ENCODE results near the gene CD28.
A peak's percentile ranks its signal among the peaks of the same experiment; 100 is the strongest.

Gene CD28

DNA sequence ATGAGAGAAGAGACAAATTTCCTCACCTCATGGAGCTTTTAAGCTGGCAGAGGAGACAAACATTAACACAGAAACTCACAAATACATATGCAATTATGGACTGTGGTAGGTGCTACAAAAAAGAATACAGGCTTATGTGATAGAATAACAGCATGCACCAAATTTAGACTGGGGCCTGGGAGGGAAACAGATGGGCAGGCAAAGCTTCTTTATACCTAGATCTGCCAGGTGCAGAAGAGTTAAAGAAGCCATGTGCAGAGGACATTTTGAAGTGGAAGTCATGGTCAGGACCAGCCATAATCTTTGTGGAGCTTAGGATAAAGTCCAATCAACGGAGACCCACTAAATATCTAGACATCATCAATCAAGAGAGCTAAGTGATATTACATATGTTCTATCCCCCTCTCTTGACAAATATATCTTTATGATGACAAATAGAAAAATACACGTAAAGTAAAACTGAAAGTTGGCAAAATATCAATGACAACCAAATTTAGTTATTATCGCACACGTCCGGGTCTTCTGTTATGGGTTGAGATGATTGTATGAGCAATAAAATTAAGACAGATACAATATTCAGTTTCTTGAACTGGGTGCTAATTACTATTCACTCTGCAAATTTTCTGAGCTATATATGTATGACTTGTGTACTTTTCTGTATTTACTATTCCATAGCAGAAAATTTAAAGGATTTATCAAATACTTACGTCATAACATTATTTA, 44.1 kb downstream of the CD28 start:
- no peak overlapping the region for H3K27ac ChIP-seq (ENCODE audit: low read depth, low read length)
- no peaks in the 10 kb centered on the region for H3K79me1 ChIP-seq (ENCODE audit: low read length)
- H3K27me3 ChIP-seq (ENCODE audit: insufficient read depth, low read length) = no peaks in the 10 kb centered on the region
- no peak overlapping the region for H2BK12ac ChIP-seq (ENCODE audit: low read length)
- H2BK120ac ChIP-seq (ENCODE audit: insufficient read depth, low read length, poor library complexity) = no peak overlapping the region
- DNase-seq = no peak
- no peak overlapping the region for H3K14ac ChIP-seq (ENCODE audit: low read length)
- WGBS (ENCODE audit: extremely low coverage, insufficient coverage, insufficient read length) = no CpG with 5 or more reads among the region's 6 CpGs
- no peak overlapping the region for H3K4ac ChIP-seq (ENCODE audit: low read depth, low read length)
- H3K18ac ChIP-seq (ENCODE audit: low read length) = no peak overlapping the region
- no peak overlapping the region for H3K4me3 ChIP-seq (ENCODE audit: low read depth, low read length)
- H3K79me2 ChIP-seq (ENCODE audit: control insufficient read depth, insufficient read depth, low read length, poor library complexity) = no peaks in the 10 kb centered on the region
- H3K9ac ChIP-seq (ENCODE audit: low read length) = no peak overlapping the region
- H3K36me3 ChIP-seq (ENCODE audit: control insufficient read depth in 1 of 2, insufficient read depth in 2 of 2, low read length in 2 of 2) = peaks cover 0 to 2% of the 10 kb centered on the region in 2 experiments
- H3K9me3 ChIP-seq (ENCODE audit: insufficient read depth, low read depth, low read length) = no peaks in the 10 kb centered on the region
- H4K91ac ChIP-seq (ENCODE audit: low read depth, low read length) = no peak overlapping the region
- H3K4me2 ChIP-seq (ENCODE audit: low read length) = no peak overlapping the region
- H3K23ac ChIP-seq (ENCODE audit: low read length) = no peak overlapping the region
- H2AK5ac ChIP-seq (ENCODE audit: low read length) = no peak overlapping the region
- H4K8ac ChIP-seq (ENCODE audit: low read depth, low read length) = no peak overlapping the region
- H2BK5ac ChIP-seq (ENCODE audit: low read depth, low read length, poor library complexity) = no peak overlapping the region
- no peaks in the 10 kb centered on the region for H3K4me1 ChIP-seq (ENCODE audit: control insufficient read depth in 1 of 2, insufficient read depth in 2 of 2, low read length in 2 of 2)
- no peak overlapping the region for H2AFZ ChIP-seq (ENCODE audit: insufficient read depth, low read length, poor library complexity)
- no peak overlapping the region for H4K12ac ChIP-seq (ENCODE audit: low read depth, low read length)

GRCh38 chr2:203751685-203752271, 45.3 kb downstream of the CD28 start:
- Histone ChIP-seq H2AK5ac (ENCODE audit: low read length) (no peak overlapping the region), H3K79me2 (ENCODE audit: control insufficient read depth, insufficient read depth, low read length, poor library complexity) (no peaks in the 10 kb centered on the region), H2BK5ac (ENCODE audit: low read depth, low read length, poor library complexity) (no peak overlapping the region), H3K36me3 (ENCODE audit: control insufficient read depth in 1 of 2, insufficient read depth in 2 of 2, low read length in 2 of 2) (peaks cover 0 to 2% of the 10 kb centered on the region in 2 experiments), H2AFZ (ENCODE audit: insufficient read depth, low read length, poor library complexity) (no peak overlapping the region), H3K4me2 (ENCODE audit: low read length) (no peak overlapping the region), H3K9ac (ENCODE audit: low read length) (no peak overlapping the region), H3K79me1 (ENCODE audit: low read length) (no peaks in the 10 kb centered on the region), H3K27ac (ENCODE audit: low read depth, low read length) (no peak overlapping the region), H4K91ac (ENCODE audit: low read depth, low read length) (no peak overlapping the region), H3K4me1 (ENCODE audit: control insufficient read depth in 1 of 2, insufficient read depth in 2 of 2, low read length in 2 of 2) (no peaks in the 10 kb centered on the region), H3K18ac (ENCODE audit: low read length) (no peak overlapping the region), H3K27me3 (ENCODE audit: insufficient read depth, low read length) (no peaks in the 10 kb centered on the region), H3K23ac (ENCODE audit: low read length) (no peak overlapping the region), H2BK12ac (ENCODE audit: low read length) (no peak overlapping the region), H4K8ac (ENCODE audit: low read depth, low read length) (no peak overlapping the region), H3K9me3 (ENCODE audit: insufficient read depth, low read depth, low read length) (no peaks in the 10 kb centered on the region), H3K4ac (ENCODE audit: low read depth, low read length) (no peak overlapping the region), H2BK120ac (ENCODE audit: insufficient read depth, low read length, poor library complexity) (no peak overlapping the region), H3K14ac (ENCODE audit: low read length) (no peak overlapping the region), H3K4me3 (ENCODE audit: low read depth, low read length) (no peak overlapping the region), H4K12ac (ENCODE audit: low read depth, low read length) (no peak overlapping the region)
- no CpG with 5 or more reads among the region's 2 CpGs for WGBS (ENCODE audit: extremely low coverage, insufficient coverage, insufficient read length)
- DNase-seq = no peak

DNA sequence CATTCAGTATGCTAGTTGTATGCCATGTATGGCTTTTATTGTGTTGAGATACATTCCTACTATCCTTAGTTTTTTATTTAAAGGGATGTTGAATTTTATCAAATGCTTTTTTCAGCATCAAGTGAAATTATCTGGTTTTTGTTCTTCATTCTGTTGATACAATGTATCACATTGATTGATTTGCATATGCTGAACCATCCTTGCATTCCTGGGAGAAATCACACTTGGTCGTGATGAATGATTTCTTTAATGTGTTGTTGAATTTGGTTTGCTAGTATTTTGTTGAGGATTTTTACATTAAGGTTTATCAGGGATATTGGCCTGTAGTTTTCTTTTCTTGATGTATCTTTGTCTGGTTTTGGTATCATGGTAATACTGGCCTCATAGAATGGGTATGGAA, 49.7 kb downstream of the CD28 start:
- no peak overlapping the region for H4K91ac ChIP-seq (ENCODE audit: low read depth, low read length)
- peaks cover 3 to 11% of the 10 kb centered on the region in 2 experiments for H3K4me1 ChIP-seq (ENCODE audit: control insufficient read depth in 1 of 2, insufficient read depth in 2 of 2, low read length in 2 of 2)
- no peak overlapping the region for H3K4me3 ChIP-seq (ENCODE audit: low read depth, low read length)
- no peak overlapping the region for H3K14ac ChIP-seq (ENCODE audit: low read length)
- H2BK5ac ChIP-seq (ENCODE audit: low read depth, low read length, poor library complexity) = no peak overlapping the region
- WGBS (ENCODE audit: extremely low coverage, insufficient coverage, insufficient read length) = no CpG with 5 or more reads among the region's 1 CpG
- H3K79me1 ChIP-seq (ENCODE audit: low read length) = peaks cover 3% of the 10 kb centered on the region
- peaks cover 0 to 2% of the 10 kb centered on the region in 2 experiments for H3K36me3 ChIP-seq (ENCODE audit: control insufficient read depth in 1 of 2, insufficient read depth in 2 of 2, low read length in 2 of 2)
- H3K27ac ChIP-seq (ENCODE audit: low read depth, low read length) = no peak overlapping the region
- DNase-seq = no peak
- no peaks in the 10 kb centered on the region for H3K27me3 ChIP-seq (ENCODE audit: insufficient read depth, low read length)
- no peak overlapping the region for H4K8ac ChIP-seq (ENCODE audit: low read depth, low read length)
- H3K4ac ChIP-seq (ENCODE audit: low read depth, low read length) = no peak overlapping the region
- H2AK5ac ChIP-seq (ENCODE audit: low read length) = no peak overlapping the region
- H3K18ac ChIP-seq (ENCODE audit: low read length) = no peak overlapping the region
- no peak overlapping the region for H4K12ac ChIP-seq (ENCODE audit: low read depth, low read length)
- no peak overlapping the region for H3K23ac ChIP-seq (ENCODE audit: low read length)
- H3K9ac ChIP-seq (ENCODE audit: low read length) = no peak overlapping the region
- H3K4me2 ChIP-seq (ENCODE audit: low read length) = no peak overlapping the region
- H2AFZ ChIP-seq (ENCODE audit: insufficient read depth, low read length, poor library complexity) = no peak overlapping the region
- H3K9me3 ChIP-seq (ENCODE audit: insufficient read depth, low read depth, low read length) = no peaks in the 10 kb centered on the region
- H2BK120ac ChIP-seq (ENCODE audit: insufficient read depth, low read length, poor library complexity) = no peak overlapping the region
- no peak overlapping the region for H2BK12ac ChIP-seq (ENCODE audit: low read length)
- no peaks in the 10 kb centered on the region for H3K79me2 ChIP-seq (ENCODE audit: control insufficient read depth, insufficient read depth, low read length, poor library complexity)

DNA sequence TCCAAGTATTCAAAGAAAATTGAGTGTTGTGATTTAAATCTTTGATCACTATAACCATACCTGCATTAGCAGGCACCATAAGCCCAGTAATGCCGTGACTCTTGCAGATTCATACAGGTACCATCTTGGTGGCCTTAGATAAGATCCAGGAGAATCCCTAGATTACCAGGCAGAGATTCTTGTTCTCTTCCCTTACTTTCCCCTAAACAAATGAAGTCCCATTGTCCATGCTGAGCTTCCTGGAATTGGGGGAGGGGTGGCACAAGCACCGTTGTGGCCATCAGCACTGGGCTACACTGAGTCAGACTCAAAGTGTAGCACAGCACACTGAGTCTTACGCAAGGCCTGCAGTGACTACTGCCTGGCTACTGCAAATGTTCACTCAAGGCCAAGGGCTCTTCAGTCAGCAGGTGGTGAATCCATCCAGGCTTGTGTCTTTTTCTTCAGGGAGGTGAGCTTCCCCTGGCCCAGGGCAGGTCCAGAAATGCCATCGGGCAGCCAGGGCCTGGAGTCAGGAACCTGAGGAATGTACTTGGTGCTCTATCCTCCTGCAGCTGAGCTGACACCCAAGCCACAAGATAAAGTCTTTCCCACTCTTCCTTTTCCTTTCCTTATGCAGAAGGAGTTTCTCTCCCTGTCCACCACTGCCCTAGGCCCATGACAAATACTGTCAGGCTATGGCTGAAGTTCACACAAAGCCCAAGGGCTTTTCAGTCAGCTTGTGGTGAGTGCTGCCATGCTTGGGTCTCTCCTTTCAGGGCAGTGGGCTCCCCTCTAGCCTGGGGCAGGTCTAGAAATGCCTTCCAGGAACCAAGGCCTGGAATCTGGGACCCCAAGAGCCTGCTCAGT, 52.6 kb downstream of the CD28 start:
- Histone ChIP-seq H3K27ac (ENCODE audit: low read depth, low read length) (peak overlapping the region; percentile 67), H2BK5ac (ENCODE audit: low read depth, low read length, poor library complexity) (no peak overlapping the region), H3K9ac (ENCODE audit: low read length) (no peak overlapping the region), H2AK5ac (ENCODE audit: low read length) (no peak overlapping the region), H2BK120ac (ENCODE audit: insufficient read depth, low read length, poor library complexity) (peak overlapping the region; percentile 17), H3K23ac (ENCODE audit: low read length) (no peak overlapping the region), H3K36me3 (ENCODE audit: control insufficient read depth in 1 of 2, insufficient read depth in 2 of 2, low read length in 2 of 2) (no peaks in the 10 kb centered on the region), H3K4ac (ENCODE audit: low read depth, low read length) (no peak overlapping the region), H2BK12ac (ENCODE audit: low read length) (no peak overlapping the region), H3K4me3 (ENCODE audit: low read depth, low read length) (no peak overlapping the region), H3K4me1 (ENCODE audit: control insufficient read depth in 1 of 2, insufficient read depth in 2 of 2, low read length in 2 of 2) (peaks cover 3 to 11% of the 10 kb centered on the region in 2 experiments), H2AFZ (ENCODE audit: insufficient read depth, low read length, poor library complexity) (no peak overlapping the region), H3K14ac (ENCODE audit: low read length) (no peak overlapping the region), H3K4me2 (ENCODE audit: low read length) (no peak overlapping the region), H3K18ac (ENCODE audit: low read length) (peak overlapping the region; percentile 8), H3K79me1 (ENCODE audit: low read length) (peaks cover 3% of the 10 kb centered on the region), H3K79me2 (ENCODE audit: control insufficient read depth, insufficient read depth, low read length, poor library complexity) (no peaks in the 10 kb centered on the region), H4K91ac (ENCODE audit: low read depth, low read length) (peak overlapping the region; percentile 23), H4K8ac (ENCODE audit: low read depth, low read length) (peak overlapping the region; percentile 30), H4K12ac (ENCODE audit: low read depth, low read length) (no peak overlapping the region), H3K9me3 (ENCODE audit: insufficient read depth, low read depth, low read length) (no peaks in the 10 kb centered on the region), H3K27me3 (ENCODE audit: insufficient read depth, low read length) (no peaks in the 10 kb centered on the region)
- DNase-seq = peak; percentile 91 to 96
- no CpG with 5 or more reads among the region's 4 CpGs for WGBS (ENCODE audit: extremely low coverage, insufficient coverage, insufficient read length)

Measured in trophoblast cell (in vitro differentiated cells and primary cell).